Retinal pigment epithelial cell (primary cell): Measurements from ENCODE around the gene GSTT4.

Experiments
- DNase-seq: peaks from one replicate; pipeline ENCODE4 v3.0.0-alpha.2; 2010; ENCODE audit warnings: low read depth
- H3K4me3 ChIP-seq: 2 replicates; pipeline ENCODE4 v1.5.1; 2011; ENCODE audit warnings: mild to moderate bottlenecking, low read length, control low read depth, moderate library complexity
- TF ChIP-seq, protein P1 (sequence below): conservative IDR thresholded peaks from 2 replicates; pipeline ENCODE4 v1.5.1; 2011; ENCODE audit warnings: low read depth, low read length, control low read depth, inconsistent platforms

GSTT4 gene

DNA sequence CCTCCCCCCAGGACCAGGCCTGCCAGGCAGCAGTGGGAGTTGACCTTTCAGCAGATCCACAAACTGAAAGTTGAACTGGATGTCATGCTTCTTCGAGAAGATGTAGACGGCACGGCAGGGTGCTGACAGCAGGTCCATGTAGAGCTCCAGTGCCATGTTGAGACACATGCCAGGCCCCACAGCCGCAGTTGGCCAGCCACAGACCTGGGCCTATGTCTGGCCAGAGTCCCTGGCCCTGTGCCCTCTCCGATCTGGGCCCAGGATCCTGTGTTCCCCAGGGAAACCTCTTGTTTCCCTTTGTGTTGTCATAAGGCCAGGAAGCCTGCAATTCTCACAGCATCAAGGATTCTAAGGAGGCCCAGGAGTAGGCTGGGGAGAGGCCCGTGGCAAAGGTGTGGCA lies at the start of gene GSTT4:
Gene GSTT4 (minus strand): TSS at position 253 of the 400 bp plus-strand sequence. CDS start 97 bp downstream, at position 156.
- no peak within 1 kb of the TSS for H3K4me3 ChIP-seq
- DNase-seq: peak; percentile 31
- TF ChIP-seq, protein P1, sequence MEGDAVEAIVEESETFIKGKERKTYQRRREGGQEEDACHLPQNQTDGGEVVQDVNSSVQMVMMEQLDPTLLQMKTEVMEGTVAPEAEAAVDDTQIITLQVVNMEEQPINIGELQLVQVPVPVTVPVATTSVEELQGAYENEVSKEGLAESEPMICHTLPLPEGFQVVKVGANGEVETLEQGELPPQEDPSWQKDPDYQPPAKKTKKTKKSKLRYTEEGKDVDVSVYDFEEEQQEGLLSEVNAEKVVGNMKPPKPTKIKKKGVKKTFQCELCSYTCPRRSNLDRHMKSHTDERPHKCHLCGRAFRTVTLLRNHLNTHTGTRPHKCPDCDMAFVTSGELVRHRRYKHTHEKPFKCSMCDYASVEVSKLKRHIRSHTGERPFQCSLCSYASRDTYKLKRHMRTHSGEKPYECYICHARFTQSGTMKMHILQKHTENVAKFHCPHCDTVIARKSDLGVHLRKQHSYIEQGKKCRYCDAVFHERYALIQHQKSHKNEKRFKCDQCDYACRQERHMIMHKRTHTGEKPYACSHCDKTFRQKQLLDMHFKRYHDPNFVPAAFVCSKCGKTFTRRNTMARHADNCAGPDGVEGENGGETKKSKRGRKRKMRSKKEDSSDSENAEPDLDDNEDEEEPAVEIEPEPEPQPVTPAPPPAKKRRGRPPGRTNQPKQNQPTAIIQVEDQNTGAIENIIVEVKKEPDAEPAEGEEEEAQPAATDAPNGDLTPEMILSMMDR: no peak

DNA sequence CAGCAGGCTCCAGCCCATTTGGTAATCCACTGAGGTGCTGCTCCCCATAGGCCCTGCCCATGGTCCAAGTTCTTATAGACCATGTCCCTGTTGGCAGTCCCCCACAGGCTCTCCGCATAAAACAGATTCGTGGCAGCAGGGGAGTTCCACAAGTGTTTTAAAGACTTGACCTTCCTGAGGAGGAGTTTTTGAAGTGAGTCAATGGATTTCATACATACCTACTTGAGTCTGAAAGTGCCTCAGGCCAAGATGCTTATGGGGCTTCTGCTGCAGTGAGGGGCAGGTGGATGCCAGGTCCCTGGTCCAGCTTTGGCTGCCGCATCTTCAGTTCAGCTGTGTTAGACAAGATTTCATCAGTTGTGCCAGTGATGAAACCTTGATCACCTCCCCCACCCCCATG lies 49.1 kb upstream of the GSTT4 start:
- no peak for DNase-seq
- H3K4me3 ChIP-seq: no peak overlapping the region
- TF ChIP-seq, protein P1: no peak

DNA sequence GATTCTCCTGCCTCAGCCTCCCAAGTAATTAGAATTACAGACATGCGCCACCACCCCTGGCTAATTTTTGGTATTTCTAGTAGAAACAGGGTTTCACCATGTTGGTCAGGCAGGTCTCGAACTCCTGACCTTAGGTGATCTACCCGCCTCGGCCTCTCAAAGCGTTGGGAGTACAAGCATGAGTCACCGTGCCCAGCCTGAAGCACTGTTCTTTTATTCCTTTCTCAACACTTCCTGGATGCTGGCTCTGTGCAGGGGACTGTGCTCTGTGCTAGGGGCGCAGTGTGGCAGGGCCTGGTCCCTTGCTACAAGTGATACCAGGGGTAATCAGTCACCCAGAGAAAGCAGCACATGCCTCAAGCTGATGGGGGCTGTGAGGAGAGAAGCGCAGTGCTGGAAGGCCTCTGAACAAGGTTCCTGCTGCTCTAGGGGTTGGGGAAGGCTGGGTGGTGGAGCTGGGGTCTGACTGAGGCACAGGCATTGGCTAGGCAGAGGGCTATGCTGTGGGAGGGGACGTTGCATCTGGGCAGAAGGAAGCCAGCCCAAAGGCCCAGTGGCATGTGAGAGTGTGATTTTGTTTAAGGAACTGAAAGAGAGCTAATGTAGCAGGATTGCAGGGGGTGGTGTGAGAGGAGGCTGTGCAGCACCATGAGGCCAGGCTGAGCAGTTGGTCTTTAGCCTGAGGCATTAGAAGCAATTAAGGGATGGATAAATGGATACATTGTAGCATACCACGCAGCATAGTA lies 48.4 kb upstream of the GSTT4 start:
- H3K4me3 ChIP-seq: no peak overlapping the region
- TF ChIP-seq, protein P1: no peak
- no peak for DNase-seq

DNA sequence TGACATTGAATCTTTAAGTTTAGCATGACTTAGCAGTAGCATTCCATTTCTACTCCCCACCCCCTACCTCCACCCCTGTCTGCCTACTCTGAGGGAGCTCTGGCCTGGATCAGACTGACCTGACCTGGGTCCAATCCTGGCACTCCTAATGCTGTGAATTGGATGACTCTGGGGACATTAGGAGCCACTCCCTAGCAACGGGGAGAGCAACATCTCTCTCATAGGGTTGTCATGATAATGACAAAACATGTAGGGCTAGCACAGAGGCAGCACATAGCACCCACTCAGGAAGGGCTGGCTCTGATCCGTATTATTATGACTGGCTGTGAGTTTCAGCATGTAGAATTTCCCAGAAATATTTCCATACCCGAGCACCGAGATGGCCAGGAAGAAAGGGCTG lies 46.3 kb upstream of the GSTT4 start:
- no peak for DNase-seq
- TF ChIP-seq, protein P1: no peak

DNA sequence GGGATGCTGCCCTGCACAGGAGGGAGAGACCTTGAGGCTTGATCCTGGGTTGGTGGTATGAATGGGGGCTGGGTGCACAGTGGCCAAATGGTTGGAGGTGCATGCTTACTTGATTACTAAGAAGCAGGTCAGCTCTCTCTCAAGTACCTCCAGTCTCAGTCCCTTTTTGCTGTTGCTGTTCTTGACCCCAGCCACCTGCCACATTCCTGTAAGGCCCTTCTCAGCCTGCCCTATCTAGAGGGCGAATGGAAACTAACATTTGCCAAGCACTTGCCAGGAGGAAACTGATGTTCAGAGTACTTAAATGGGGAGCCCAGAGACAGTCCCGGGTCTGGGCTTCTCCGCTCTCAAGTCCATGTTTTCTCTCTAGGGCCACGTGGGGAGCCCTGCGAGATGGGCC lies 45.8 kb upstream of the GSTT4 start:
- H3K4me3 ChIP-seq: no peak overlapping the region
- no peak for DNase-seq
- TF ChIP-seq, protein P1: no peak

More for the DNA sequence above, 46.3 kb upstream of the GSTT4 start:
- H3K4me3 ChIP-seq: no peak overlapping the region

DNA sequence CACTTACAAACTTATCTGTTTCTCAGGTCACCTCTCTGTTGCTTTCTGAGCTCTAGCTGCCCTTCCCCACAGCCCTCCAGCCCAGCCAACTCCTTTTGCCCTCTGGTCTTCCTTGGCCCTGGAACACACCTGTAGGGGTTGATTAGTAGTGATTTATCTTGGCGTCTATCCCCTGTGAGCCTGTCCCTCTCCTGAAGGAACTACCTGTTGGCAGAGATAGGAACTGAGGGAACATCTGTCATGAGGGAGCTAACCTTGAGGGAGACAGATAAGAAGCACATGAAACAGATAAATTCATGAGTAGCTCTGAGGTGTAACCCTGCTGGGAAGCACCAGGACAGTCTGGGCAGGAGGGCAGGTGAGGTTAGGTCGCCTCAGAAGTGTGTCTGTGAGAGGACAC lies 44.7 kb upstream of the GSTT4 start:
- TF ChIP-seq, protein P1: no peak
- no peak for DNase-seq
- no peak overlapping the region for H3K4me3 ChIP-seq

DNA sequence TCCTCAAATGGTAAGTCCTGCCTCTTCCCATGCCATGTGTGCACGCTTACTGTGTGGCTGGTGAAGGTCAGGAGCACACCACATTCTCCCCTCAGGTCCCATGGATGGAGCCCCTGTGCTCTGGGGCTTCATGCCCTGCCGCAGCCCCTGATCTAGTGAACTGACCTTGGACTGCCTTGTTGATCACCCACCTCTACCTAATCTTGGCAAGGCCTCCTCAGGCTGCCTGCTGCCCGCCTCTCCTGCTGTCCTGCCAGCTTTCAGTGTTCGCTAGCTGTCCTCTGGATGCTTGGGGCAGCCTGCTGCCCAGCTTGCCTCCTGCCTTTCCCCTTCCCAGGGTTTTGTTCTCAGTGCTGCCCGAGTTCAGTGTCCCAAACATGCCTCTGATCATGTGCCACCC lies 44.0 kb upstream of the GSTT4 start:
- H3K4me3 ChIP-seq: no peak overlapping the region
- no peak for DNase-seq
- TF ChIP-seq, protein P1: no peak
